Astrocyte of the cerebellum (primary cell): ENCODE results near the gene GCNT1.
"Not testable (repeated sequence)": the region's sequence is repeated elsewhere in the genome, so short reads cannot be mapped to it uniquely, and the experiment has no call there.

Experiments
- DNase-seq: peaks from one replicate; pipeline ENCODE4 v3.0.0-alpha.2; 2011; ENCODE audit warnings: low read depth
- H3K4me3 ChIP-seq: 2 replicates; pipeline ENCODE4 v1.5.1; 2011; ENCODE audit warnings: mild to moderate bottlenecking, low read depth, low read length, moderate library complexity
- CTCF ChIP-seq: IDR thresholded peaks from 2 replicates; pipeline ENCODE4 v1.5.1; 2012; ENCODE audit warnings: low read length, low read depth, moderate library complexity, mild to moderate bottlenecking; ENCODE audit errors: missing control alignments
- in situ Hi-C: cut with HindIII; loops from 2 replicates; pipeline ENCODE4 v1.10.0; 2017; ENCODE audit warnings: low sequenced_read_pairs

The GCNT1 gene

GRCh38 chr9:76486151-76486550 is 27.2 kb downstream of the GCNT1 start:
- in situ Hi-C loops: no loop called here

GRCh38 chr9:76490249-76490990 is 31.4 kb downstream of the GCNT1 start:
- H3K4me3 ChIP-seq: no peak overlapping the region
- TF ChIP-seq CTCF: no peak
- no peak for DNase-seq
- in situ Hi-C loops: no loop called here

More at GRCh38 chr9:76486151-76486550, 27.2 kb downstream of the GCNT1 start:
- no peak overlapping the region for H3K4me3 ChIP-seq
- no peak for DNase-seq
- TF ChIP-seq CTCF: no peak

GRCh38 chr9:76491056-76491455 is 32.1 kb downstream of the GCNT1 start:
- H3K4me3 ChIP-seq, DNase-seq, in situ Hi-C loops: not testable (repeated sequence)

- in situ Hi-C loops, DNase-seq, H3K4me3 ChIP-seq: not testable (repeated sequence)
Observed at GRCh38 chr9:76493496-76493895, 34.5 kb downstream of the GCNT1 start.

GRCh38 chr9:76500061-76500460 is 41.1 kb downstream of the GCNT1 start:
- H3K4me3 ChIP-seq: no peak overlapping the region
- no peak for DNase-seq
- no peak for TF ChIP-seq CTCF
- in situ Hi-C loops: no loop called here

GRCh38 chr9:76502746-76503145 is 43.8 kb downstream of the GCNT1 start:
- DNase-seq: no peak
- H3K4me3 ChIP-seq: no peak overlapping the region
- no peak for TF ChIP-seq CTCF
- in situ Hi-C loops: no loop called here

GRCh38 chr9:76510041-76510440 is 51.1 kb downstream of the GCNT1 start:
- no peak for DNase-seq
- no peak overlapping the region for H3K4me3 ChIP-seq
- in situ Hi-C loops: no loop called here
- TF ChIP-seq CTCF: no peak

GRCh38 chr9:76510446-76510845 is 51.5 kb downstream of the GCNT1 start:
- no peak for TF ChIP-seq CTCF
- DNase-seq: no peak
- in situ Hi-C loops: no loop called here
- no peak overlapping the region for H3K4me3 ChIP-seq
